ENCODE results near the gene PCDHGA9.
"Not testable (repeated sequence)": the region's sequence is repeated elsewhere in the genome, so short reads cannot be mapped to it uniquely, and the experiment has no call there.

The PCDHGA9 gene
- 0.10 to 0.35 reads per million in 2 donors for total RNA-seq

- DNase-seq, result no peak
These were observed at the start of gene PCDHGA9 for GRCh38 chr5:141402553-141403243. PCDHGA9 (plus strand) TSS chr5:141402778; CDS start chr5:141402953, 175 bp downstream.

- DNase-seq, result no peak
These were observed 47.6 kb upstream of the PCDHGA9 start, which contains the start of gene PCDHGA4 for GRCh38 chr5:141354900-141355469. PCDHGA4 (plus strand) TSS chr5:141355021; CDS start chr5:141355108, 87 bp downstream.

GRCh38 chr5:141355641-141356040, 46.9 kb upstream of the PCDHGA9 start:
- no peak for DNase-seq

GRCh38 chr5:141356133-141356532, 46.4 kb upstream of the PCDHGA9 start:
- DNase-seq, result no peak

GRCh38 chr5:141356950-141357349, 45.6 kb upstream of the PCDHGA9 start:
- no peak for DNase-seq

GRCh38 chr5:141359790-141360426, 42.7 kb upstream of the PCDHGA9 start, which contains the start of gene PCDHGB2:
PCDHGB2 (plus strand) TSS chr5:141359994; CDS start chr5:141360136, 142 bp downstream.
- DNase-seq, result no peak

GRCh38 chr5:141360685-141361084, 41.9 kb upstream of the PCDHGA9 start:
- no peak for DNase-seq

- DNase-seq, result no peak
These were observed 39.9 kb upstream of the PCDHGA9 start for GRCh38 chr5:141362719-141363118.

- no peak for DNase-seq
These were observed 38.5 kb upstream of the PCDHGA9 start, which contains the start of gene PCDHGA5 for GRCh38 chr5:141363952-141364660. PCDHGA5 (plus strand) TSS chr5:141364162; CDS start chr5:141364331, 169 bp downstream.

GRCh38 chr5:141366016-141366896, 36.3 kb upstream of the PCDHGA9 start:
- no peak for DNase-seq

GRCh38 chr5:141369994-141370848, 32.4 kb upstream of the PCDHGA9 start, which contains the start of gene PCDHGB3:
PCDHGB3 (plus strand) TSS chr5:141370242; CDS start chr5:141370395, 153 bp downstream.
- no peak for DNase-seq

GRCh38 chr5:141371572-141372475, 30.8 kb upstream of the PCDHGA9 start:
- DNase-seq, result no peak

- no peak for DNase-seq
These were observed 28.8 kb upstream of the PCDHGA9 start, which contains the start of gene PCDHGA6 for GRCh38 chr5:141373673-141374317. PCDHGA6 (plus strand) TSS chr5:141373891; CDS start chr5:141374084, 193 bp downstream.

- DNase-seq, result no peak
These were observed 28.0 kb upstream of the PCDHGA9 start for GRCh38 chr5:141374627-141375026.

- not testable (repeated sequence) for DNase-seq
These were observed 27.0 kb upstream of the PCDHGA9 start for GRCh38 chr5:141375444-141376155.

- DNase-seq, result no peak
These were observed 19.9 kb upstream of the PCDHGA9 start, which contains the start of gene PCDHGA7 for GRCh38 chr5:141382469-141383294. PCDHGA7 (plus strand) TSS chr5:141382742; CDS start chr5:141382900, 158 bp downstream.

GRCh38 chr5:141383345-141383744, 19.2 kb upstream of the PCDHGA9 start:
- no peak for DNase-seq
